Neuronal stem cell (in vitro differentiated cells): ENCODE measurements around the gene SELENOS.
A peak's percentile ranks its signal among the peaks of the same experiment; 100 is the strongest.

ENCODE experiments used
- DNase-seq: peaks from one replicate; pipeline ENCODE4 v3.0.0-alpha.2; 2013; ENCODE audit warnings: low spot score
- H2AFZ ChIP-seq: one replicate; pipeline ENCODE4 v1.6.1; 2013; ENCODE audit warnings: mild to moderate bottlenecking, low read length, inconsistent platforms
- H2AK5ac ChIP-seq: 2 replicates; pipeline ENCODE4 v1.6.1; 2013; ENCODE audit warnings: low read depth, mild to moderate bottlenecking, inconsistent platforms, low read length, moderate library complexity, mixed read lengths
- H2BK120ac ChIP-seq: 2 replicates; pipeline ENCODE4 v1.6.1; 2013; ENCODE audit warnings: low read depth, mild to moderate bottlenecking, inconsistent platforms, low read length, moderate library complexity, mixed read lengths
- H2BK12ac ChIP-seq: one replicate; pipeline ENCODE4 v1.6.1; 2013; ENCODE audit warnings: low read length, inconsistent platforms
- H2BK15ac ChIP-seq: 2 replicates; pipeline ENCODE4 v1.6.1; 2013; ENCODE audit warnings: mild to moderate bottlenecking, low read length, inconsistent platforms, mixed read lengths
- H2BK5ac ChIP-seq: one replicate; pipeline ENCODE4 v1.6.1; 2013; ENCODE audit warnings: inconsistent platforms, mild to moderate bottlenecking, low read length, moderate library complexity
- H3K14ac ChIP-seq: one replicate; pipeline ENCODE4 v1.6.1; 2013; ENCODE audit warnings: low read length, inconsistent platforms
- H3K18ac ChIP-seq: 2 replicates; pipeline ENCODE4 v1.6.1; 2013; ENCODE audit warnings: low read length, inconsistent platforms
- H3K23ac ChIP-seq: 2 replicates; pipeline ENCODE4 v1.6.1; 2013; ENCODE audit warnings: low read depth, mild to moderate bottlenecking, mixed read lengths, low read length, inconsistent platforms; ENCODE audit not compliant: poor library complexity
- H3K27ac ChIP-seq: replicated peaks from 3 replicates; pipeline ENCODE4 v1.5.1; 2013; ENCODE audit warnings: low read length, inconsistent platforms
- H3K27me3 ChIP-seq, 3 experiments: 2 replicates each; pipeline ENCODE4 v1.6.1; 2013; ENCODE audit warnings: low read length in 3 of 3, mild to moderate bottlenecking in 2 of 3, inconsistent platforms in 1 of 3, low read depth in 1 of 3, mixed read lengths in 1 of 3, moderate library complexity in 1 of 3; ENCODE audit not compliant: control insufficient read depth in 3 of 3, insufficient read depth in 3 of 3
- H3K36me3 ChIP-seq, 2 donors: replicated peaks in 1 of 2; 2 replicates each; pipeline ENCODE4 v1.6.1; 2013; ENCODE audit warnings: low read length in 2 of 2; ENCODE audit not compliant: control insufficient read depth in 2 of 2, insufficient read depth in 2 of 2
- H3K4ac ChIP-seq: 2 replicates; pipeline ENCODE4 v1.6.1; 2013; ENCODE audit warnings: inconsistent platforms, mild to moderate bottlenecking, low read length, moderate library complexity
- H3K4me1 ChIP-seq, 2 donors: 1 replicate in 1 of 2; 2 replicates in 1 of 2; pipeline ENCODE4 v1.6.1; 2013; ENCODE audit warnings: low read length in 2 of 2, low read depth in 1 of 2; ENCODE audit not compliant: control insufficient read depth in 2 of 2, insufficient read depth in 1 of 2
- H3K4me2 ChIP-seq: one replicate; pipeline ENCODE4 v1.6.1; 2013; ENCODE audit warnings: mild to moderate bottlenecking, low read length, inconsistent platforms; ENCODE audit not compliant: insufficient read depth, poor library complexity, severe bottlenecking
- H3K4me3 ChIP-seq, 2 donors: 2 replicates each; pipeline ENCODE4 v1.5.1; 2013; ENCODE audit warnings: low read length in 2 of 2, mild to moderate bottlenecking in 2 of 2, inconsistent platforms in 1 of 2, moderate library complexity in 1 of 2
- H3K79me1 ChIP-seq: one replicate; pipeline ENCODE4 v1.6.1; 2013; ENCODE audit warnings: low read depth, mild to moderate bottlenecking, inconsistent platforms, low read length, moderate library complexity
- H3K9ac ChIP-seq: one replicate; pipeline ENCODE4 v1.6.1; 2013; ENCODE audit warnings: mild to moderate bottlenecking, low read depth, low read length, inconsistent platforms; ENCODE audit not compliant: poor library complexity
- H3K9me3 ChIP-seq, 2 donors: replicated peaks in 1 of 2; 2 replicates each; pipeline versions ENCODE3 to v1.6.1; 2013; ENCODE audit warnings: low read length in 2 of 2, mild to moderate bottlenecking in 2 of 2, inconsistent platforms in 1 of 2, low read depth in 1 of 2, mixed read lengths in 1 of 2, moderate library complexity in 1 of 2; ENCODE audit not compliant: control insufficient read depth in 2 of 2, insufficient read depth in 1 of 2
- H4K8ac ChIP-seq: one replicate; pipeline ENCODE4 v1.6.1; 2013; ENCODE audit warnings: low read depth, mild to moderate bottlenecking, inconsistent platforms, low read length, moderate library complexity
- H4K91ac ChIP-seq: one replicate; pipeline ENCODE4 v1.6.1; 2013; ENCODE audit warnings: low read length, low read depth, mild to moderate bottlenecking, inconsistent platforms; ENCODE audit not compliant: poor library complexity
- WGBS, 2 donors: extraction: QIAGEN DNeasy Blood & Tissue Kit; methylation state at CpG; one replicate each; pipeline ENCODE4 v1.1.7; 2013; ENCODE audit warnings: missing lambda C conversion rate in 2 of 2, mixed read lengths in 1 of 2; ENCODE audit not compliant: insufficient read length in 2 of 2, insufficient replicate concordance in 1 of 2; ENCODE audit errors: extremely low coverage in 2 of 2; 5-methylcytosine and 5-hydroxymethylcytosine counted together

SELENOS gene

DNA sequence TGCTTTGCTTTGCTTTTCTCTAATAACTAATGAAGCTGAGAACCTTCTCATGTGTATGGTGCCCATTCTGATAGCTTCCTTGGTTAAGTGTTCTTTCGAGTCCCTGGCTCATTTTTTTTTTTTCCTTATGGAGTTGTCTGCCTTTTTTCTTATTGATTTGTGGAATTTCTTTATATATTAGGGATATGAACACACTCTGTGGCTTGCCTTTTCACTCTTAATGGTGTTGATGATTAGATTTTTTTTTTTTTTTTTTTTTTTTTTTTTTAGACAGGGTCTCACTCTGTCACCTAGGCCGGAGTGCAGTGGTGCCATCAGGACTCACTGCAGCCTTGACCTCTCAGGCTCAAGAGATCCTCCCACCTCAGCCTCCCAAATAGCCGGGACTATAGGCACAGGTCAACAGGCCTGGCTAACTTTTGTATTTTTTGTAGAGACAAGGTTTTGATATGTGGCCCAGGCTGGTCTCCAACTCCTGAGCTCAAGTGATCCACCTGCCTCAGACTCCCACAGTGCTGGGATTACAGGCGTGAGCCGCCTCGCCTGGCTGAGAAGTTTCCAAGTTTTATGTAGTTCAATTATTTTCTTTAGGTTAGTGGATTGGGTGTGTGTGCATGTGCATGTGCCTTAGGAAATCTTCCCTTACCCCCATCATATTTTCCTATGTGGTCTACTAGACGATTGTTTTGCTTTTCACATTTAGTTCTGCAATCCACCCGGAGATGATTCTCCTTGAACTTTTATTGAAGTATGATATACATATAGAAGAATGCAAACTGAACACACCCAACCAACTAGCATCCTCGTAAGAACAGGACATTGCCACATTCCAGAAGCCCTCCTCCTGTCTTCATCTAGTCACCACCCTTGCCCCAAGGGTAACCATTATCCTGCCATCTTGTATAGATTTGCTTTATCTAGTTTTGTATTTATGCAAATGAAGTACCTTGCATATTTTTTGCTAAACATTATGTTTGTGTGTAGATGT lies 19.4 kb upstream of the SELENOS start:
- peaks cover 6 to 12% of the 10 kb centered on the region in 2 donors for H3K4me1 ChIP-seq
- H3K27ac ChIP-seq, result no peak overlapping the region
- no peaks in the 10 kb centered on the region for H3K9me3 ChIP-seq
- no peak overlapping the region for H3K14ac ChIP-seq
- H3K36me3 ChIP-seq, result peaks cover 0 to 19% of the 10 kb centered on the region in 2 donors
- H2AK5ac ChIP-seq, result no peak overlapping the region
- H3K4ac ChIP-seq, result no peak overlapping the region
- no peak overlapping the region for H3K4me2 ChIP-seq
- H3K23ac ChIP-seq, result no peak overlapping the region
- H4K91ac ChIP-seq, result no peak overlapping the region
- H2BK5ac ChIP-seq, result no peak overlapping the region
- no peaks in the 10 kb centered on the region for H3K27me3 ChIP-seq
- peak overlapping the region in 1 of 2 donors; percentile 69 for H3K4me3 ChIP-seq
- no peak overlapping the region for H3K18ac ChIP-seq
- H3K79me1 ChIP-seq, result peaks cover 6% of the 10 kb centered on the region
- H4K8ac ChIP-seq, result no peak overlapping the region
- H2BK12ac ChIP-seq, result no peak overlapping the region
- no peak overlapping the region for H2AFZ ChIP-seq
- no peak for DNase-seq
- no CpG with 5 or more reads among the region's 9 CpGs for WGBS, 2 donors
- no peak overlapping the region for H2BK15ac ChIP-seq
- no peak overlapping the region for H3K9ac ChIP-seq
- no peak overlapping the region for H2BK120ac ChIP-seq

DNA sequence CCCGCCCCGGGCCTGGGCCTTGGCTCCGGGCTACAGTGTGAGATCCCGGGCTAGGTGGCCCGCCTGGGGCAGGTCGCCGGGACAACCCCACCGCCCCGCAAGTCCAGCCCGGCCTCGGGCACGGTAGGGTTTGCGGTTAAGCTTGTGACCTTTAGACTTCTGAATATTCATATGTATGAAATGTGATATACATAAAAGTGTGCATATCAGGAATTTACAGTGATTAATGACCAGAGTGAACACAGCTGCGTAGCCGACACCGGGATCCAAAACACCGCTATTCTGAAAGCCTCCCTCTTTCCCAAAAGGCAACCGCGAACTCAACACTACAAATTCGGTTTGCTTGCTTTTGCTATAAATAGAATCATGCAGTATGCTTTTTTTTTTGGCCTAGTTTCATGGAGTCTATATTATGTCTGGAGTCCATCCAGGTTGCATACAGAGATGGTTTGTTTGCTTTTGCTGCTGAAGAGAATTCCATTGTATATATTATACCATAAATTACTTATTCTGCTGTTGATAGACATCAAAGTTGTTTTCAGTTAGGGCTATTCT lies 18.4 kb upstream of the SELENOS start:
- peaks cover 0 to 27% of the 10 kb centered on the region in 2 donors for H3K36me3 ChIP-seq
- no peak overlapping the region for H2AK5ac ChIP-seq
- H3K23ac ChIP-seq, result peak overlapping the region; percentile 98
- H2AFZ ChIP-seq, result peak overlapping the region; percentile 95
- H3K4me2 ChIP-seq, result peak overlapping the region; percentile 87
- H3K14ac ChIP-seq, result no peak overlapping the region
- no peaks in the 10 kb centered on the region for H3K27me3 ChIP-seq
- no peak overlapping the region for H3K27ac ChIP-seq
- peak overlapping the region; percentile 92 for H3K9ac ChIP-seq
- H2BK15ac ChIP-seq, result no peak overlapping the region
- H3K4me1 ChIP-seq, result peaks cover 6 to 12% of the 10 kb centered on the region in 2 donors
- peak overlapping the region; percentile 59 for H3K18ac ChIP-seq
- H2BK12ac ChIP-seq, result no peak overlapping the region
- no peak for DNase-seq
- no peak overlapping the region for H4K91ac ChIP-seq
- peak overlapping the region; percentile 69 to 99 for H3K4me3 ChIP-seq
- no CpG with 5 or more reads among the region's 20 CpGs for WGBS, 2 donors
- H2BK120ac ChIP-seq, result no peak overlapping the region
- H3K79me1 ChIP-seq, result peaks cover 6% of the 10 kb centered on the region
- no peak overlapping the region for H4K8ac ChIP-seq
- H3K4ac ChIP-seq, result no peak overlapping the region
- H3K9me3 ChIP-seq, result no peaks in the 10 kb centered on the region
- no peak overlapping the region for H2BK5ac ChIP-seq

DNA sequence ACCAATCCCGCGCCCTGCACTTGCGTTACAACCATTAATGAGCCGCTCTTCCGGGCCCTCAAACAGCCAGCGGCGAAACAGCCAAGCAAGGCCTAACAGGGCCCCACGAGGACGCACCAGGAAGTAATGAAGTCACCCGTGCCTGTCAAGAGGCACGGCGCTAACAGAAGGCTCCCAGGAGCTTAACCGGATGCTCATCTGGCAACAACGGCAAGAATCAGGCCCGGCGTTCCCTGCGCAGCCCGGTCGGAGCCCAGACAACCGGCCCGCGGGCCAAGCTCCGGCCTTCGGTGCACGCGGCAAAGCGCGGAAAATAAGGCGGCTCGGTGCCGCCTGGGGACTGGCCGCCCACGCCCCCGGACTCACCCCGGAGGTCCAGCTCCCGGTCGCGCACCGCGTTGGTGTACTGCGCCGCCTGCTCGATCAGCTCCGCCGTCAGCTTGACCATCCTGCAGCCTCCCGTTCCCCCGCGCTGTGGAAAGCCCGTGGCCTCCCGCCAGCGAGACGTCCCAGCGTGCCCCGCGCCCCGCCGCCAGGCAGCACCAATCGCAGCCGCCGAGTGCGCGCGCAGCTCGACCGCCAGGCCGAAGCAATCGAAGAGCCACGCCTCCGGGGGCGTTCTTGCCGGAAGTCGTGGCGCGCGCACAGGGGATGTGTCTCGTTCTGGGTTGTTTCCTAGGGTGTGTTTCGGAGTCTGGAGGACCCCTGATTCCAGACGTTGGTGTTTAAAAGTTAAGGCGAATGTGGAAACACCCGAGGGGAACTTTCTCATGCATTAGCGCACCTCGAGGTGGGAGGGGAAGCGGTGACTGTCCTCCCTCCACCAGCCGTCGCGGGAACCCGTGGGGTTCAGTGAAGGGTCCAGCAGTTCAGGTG lies 17.7 kb upstream of the SELENOS start, which contains the start of gene SNRPA1:
Gene SNRPA1 (minus strand): TSS at position 518 of the 876 bp plus-strand sequence. CDS start 70 bp downstream, at position 448.
- no peak within 1 kb of the TSS for H2BK5ac ChIP-seq
- peak within 1 kb of the TSS; percentile 63 for H3K14ac ChIP-seq
- no peak within 1 kb of the TSS for H4K8ac ChIP-seq
- H2AK5ac ChIP-seq, result peak within 1 kb of the TSS; percentile 74
- H3K9ac ChIP-seq, result peak within 1 kb of the TSS; percentile 96
- peak within 1 kb of the TSS; percentile 92 for H3K18ac ChIP-seq
- H3K27ac ChIP-seq, result peak within 1 kb of the TSS; percentile 62
- peak within 1 kb of the TSS; percentile 69 to 99 for H3K4me3 ChIP-seq
- no peak within 1 kb of the TSS for H4K91ac ChIP-seq
- peaks cover 0 to 34% of the 10 kb centered on the region in 2 donors for H3K36me3 ChIP-seq
- H2BK120ac ChIP-seq, result no peak within 1 kb of the TSS
- no peaks in the 10 kb centered on the region for H3K27me3 ChIP-seq
- peak within 1 kb of the TSS; percentile 87 for H3K4me2 ChIP-seq
- H2AFZ ChIP-seq, result peak within 1 kb of the TSS; percentile 95
- H2BK15ac ChIP-seq, result peak within 1 kb of the TSS; percentile 55
- H3K9me3 ChIP-seq, result no peaks in the 10 kb centered on the region
- peak within 1 kb of the TSS; percentile 98 for H3K23ac ChIP-seq
- DNase-seq, result peak; percentile 91
- H3K4me1 ChIP-seq, result peaks cover 6 to 12% of the 10 kb centered on the region in 2 donors
- H2BK12ac ChIP-seq, result no peak within 1 kb of the TSS
- no peak within 1 kb of the TSS for H3K4ac ChIP-seq
- WGBS, 2 donors, result no CpG with 5 or more reads among the region's 87 CpGs
- peaks cover 6% of the 10 kb centered on the region for H3K79me1 ChIP-seq
